ENCODE data around the gene KRTAP10-12.

KRTAP10-12 gene

DNA sequence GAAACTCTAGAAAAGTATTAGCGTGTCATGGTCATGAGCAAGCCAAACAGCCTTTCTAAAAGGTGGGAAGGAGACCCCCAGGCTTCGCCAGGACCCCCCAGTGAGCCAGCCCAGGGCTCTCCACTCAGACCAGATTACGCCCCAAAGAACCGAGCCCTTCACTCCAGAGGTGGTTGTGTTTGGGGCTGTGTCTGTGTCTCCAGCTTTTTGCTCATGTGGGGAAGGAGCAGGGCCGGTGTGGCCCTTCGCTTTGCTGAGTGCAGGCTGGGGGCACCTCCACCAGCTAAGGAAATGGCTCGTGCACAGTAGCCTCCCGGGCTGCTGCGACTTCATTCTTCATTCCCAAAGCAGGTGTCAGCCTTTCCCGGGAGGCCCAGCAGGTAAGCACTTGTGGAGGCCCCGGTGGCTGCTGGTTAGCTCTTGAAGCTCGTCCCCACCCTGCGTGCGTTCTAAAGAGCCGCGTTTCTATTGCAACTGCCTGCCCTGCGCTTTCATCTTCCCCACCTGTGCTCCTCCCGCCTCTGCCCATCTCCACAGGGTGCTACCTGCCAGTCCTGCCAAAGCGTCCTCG is 13.9 kb downstream of the KRTAP10-12 start:
- FAIRE-seq, result no peak
- no peak for DNase-seq (ENCODE audit: insufficient read length, low spot score)

- no peak for FAIRE-seq
- DNase-seq (ENCODE audit: insufficient read length, low spot score), result no peak
Measured at GRCh38 chr21:44711327-44712202, 14.6 kb downstream of the KRTAP10-12 start, which contains the start of gene TSPEAR. Gene TSPEAR (minus strand): TSS chr21:44711572. CDS start chr21:44711514, 58 bp downstream.

DNA sequence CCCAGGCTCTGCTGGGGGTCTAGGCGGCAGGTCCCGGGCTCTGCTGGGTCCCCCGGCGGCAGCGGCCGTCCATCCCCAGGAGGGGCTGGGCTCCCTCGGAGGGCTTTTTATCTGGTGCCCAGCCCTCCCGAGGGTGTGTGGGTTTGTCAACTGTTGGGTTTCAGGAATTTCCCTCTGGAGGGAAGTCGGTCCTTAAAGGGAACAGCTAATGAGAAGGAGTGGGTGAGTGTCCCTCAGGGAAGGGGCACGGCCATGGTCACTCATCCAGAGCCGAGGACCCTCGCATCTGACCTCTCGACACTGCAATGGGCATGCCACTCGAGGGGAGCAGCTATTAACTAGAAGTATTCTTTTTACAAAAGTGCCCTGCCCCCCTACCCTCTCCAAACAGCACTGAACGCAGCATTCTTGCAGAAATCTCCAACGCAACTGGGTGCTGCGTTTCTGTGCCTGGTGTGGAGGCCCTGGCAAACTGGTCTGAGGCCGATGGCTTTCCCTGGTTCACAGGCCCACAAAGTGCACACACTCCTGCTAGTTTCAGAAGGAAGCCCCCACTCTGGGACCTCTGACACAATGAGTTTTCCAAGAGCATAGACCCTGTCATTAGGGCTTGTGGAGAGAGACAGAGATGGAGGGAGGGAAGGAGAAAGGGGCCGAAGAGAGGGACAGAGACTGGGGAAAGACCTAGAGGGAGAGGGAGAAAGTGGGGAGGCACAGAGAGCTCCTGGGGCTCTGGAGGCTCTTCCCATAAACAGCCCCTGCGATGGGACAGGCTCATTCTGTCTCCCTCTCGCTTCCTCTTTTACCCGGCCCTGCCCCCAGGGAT is 15.4 kb downstream of the KRTAP10-12 start:
- FAIRE-seq, result no peak
- DNase-seq (ENCODE audit: insufficient read length, low spot score), result no peak

- FAIRE-seq, result no peak
- DNase-seq (ENCODE audit: insufficient read length, low spot score), result no peak
Measured at GRCh38 chr21:44713130-44713529, 16.2 kb downstream of the KRTAP10-12 start.

- DNase-seq (ENCODE audit: insufficient read length, low spot score), result no peak
- FAIRE-seq, result no peak
Measured at GRCh38 chr21:44713846-44714245, 16.9 kb downstream of the KRTAP10-12 start.

DNA sequence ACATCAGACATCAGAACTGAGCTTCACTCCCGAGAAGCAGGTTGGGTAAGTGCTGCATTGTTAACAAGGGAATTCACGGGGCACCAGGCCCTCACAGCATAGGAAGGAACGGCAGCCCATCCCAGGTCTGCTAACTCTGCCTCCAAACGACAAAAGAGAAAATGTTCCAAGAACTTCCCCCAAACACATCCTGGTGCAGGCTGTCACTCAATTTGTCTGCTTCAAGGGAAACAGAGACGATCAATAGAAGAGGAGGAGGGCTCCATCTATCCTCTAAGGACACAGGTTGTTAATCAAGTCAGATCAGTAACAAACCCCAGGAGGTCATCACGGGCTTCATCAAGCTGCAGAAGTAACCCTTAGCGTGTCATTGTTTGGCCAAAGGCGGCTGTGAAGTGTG is 17.9 kb downstream of the KRTAP10-12 start:
- DNase-seq (ENCODE audit: insufficient read length, low spot score) (no peak), FAIRE-seq (no peak)

- FAIRE-seq (no peak), DNase-seq (ENCODE audit: insufficient read length, low spot score) (no peak)
Measured at GRCh38 chr21:44716984-44717383, 20.0 kb downstream of the KRTAP10-12 start.

GRCh38 chr21:44718093-44718492 is 21.1 kb downstream of the KRTAP10-12 start:
- no peak for DNase-seq (ENCODE audit: insufficient read length, low spot score)
- no peak for FAIRE-seq

DNA sequence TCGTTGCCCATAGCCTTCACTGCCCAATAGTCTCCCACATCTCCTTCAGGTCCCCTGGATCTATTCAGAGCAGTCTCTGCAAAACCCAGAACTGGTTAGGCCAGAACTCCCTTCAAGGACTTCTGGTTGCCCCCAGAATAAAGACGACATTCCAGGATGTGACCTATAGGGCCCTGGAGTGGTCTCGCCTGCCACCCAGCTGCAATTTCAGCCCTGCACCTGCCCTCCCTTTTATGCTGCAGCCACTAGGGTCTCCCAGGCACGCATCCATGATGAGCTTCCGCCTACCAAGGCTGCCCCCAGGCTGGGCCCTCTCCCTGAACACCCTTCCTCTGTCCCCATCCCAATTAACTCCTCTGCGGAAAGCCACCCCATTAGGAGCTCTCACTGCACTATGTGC is 21.6 kb downstream of the KRTAP10-12 start:
- DNase-seq (ENCODE audit: insufficient read length, low spot score), result no peak
- FAIRE-seq, result no peak

- FAIRE-seq (no peak), DNase-seq (ENCODE audit: insufficient read length, low spot score) (no peak)
Measured at GRCh38 chr21:44720170-44720569, 23.2 kb downstream of the KRTAP10-12 start.

DNA sequence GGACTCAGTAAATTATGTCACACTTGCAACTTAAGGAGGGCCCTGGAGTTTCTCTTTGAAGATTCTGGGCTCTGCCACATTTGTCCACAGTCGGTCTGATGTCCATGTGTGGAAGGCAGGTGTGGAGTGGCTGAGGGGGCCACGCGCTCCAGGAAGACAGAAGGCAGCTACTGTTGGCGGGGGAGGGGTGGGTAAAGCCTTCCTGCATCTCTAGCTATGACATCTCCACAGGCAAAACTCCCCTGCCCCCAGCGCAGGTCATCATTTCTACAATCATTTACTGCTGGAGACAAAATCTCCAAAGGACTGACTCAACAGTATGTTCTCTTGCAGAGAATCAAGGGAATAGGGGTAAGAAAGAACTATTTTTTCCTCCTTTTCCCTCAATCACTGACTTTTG is 25.8 kb downstream of the KRTAP10-12 start:
- DNase-seq (ENCODE audit: insufficient read length, low spot score) (no peak), FAIRE-seq (no peak)

- FAIRE-seq, result no peak
- DNase-seq (ENCODE audit: insufficient read length, low spot score), result no peak
Measured at GRCh38 chr21:44723177-44724131, 26.5 kb downstream of the KRTAP10-12 start.

GRCh38 chr21:44724196-44724595 is 27.2 kb downstream of the KRTAP10-12 start:
- no peak for FAIRE-seq
- DNase-seq (ENCODE audit: insufficient read length, low spot score), result no peak

GRCh38 chr21:44724926-44725325 is 28.0 kb downstream of the KRTAP10-12 start:
- FAIRE-seq (no peak), DNase-seq (ENCODE audit: insufficient read length, low spot score) (no peak)

- DNase-seq (ENCODE audit: insufficient read length, low spot score), result no peak
- FAIRE-seq, result no peak
Measured at GRCh38 chr21:44726826-44727225, 29.9 kb downstream of the KRTAP10-12 start.

DNA sequence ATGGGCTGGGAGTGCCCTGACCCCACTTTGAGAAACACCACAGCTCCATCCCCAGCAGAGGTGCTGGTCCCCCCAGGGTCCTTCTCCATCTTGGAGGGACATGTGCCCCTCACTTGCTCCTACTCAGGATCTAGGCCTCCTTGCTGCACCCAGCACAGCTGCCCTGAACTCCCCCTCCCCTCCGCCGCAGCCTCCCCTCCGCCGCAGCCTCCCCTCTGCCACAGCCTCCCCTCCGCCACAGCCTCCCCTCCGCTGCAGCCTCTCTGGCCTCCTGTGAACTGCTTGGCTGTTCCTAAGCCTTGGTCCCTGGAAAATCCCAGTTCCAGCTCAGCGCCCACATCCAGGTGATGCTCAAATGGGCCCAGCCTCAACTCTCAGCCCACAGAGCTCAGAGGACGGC is 30.3 kb downstream of the KRTAP10-12 start:
- no peak for FAIRE-seq
- no peak for DNase-seq (ENCODE audit: insufficient read length, low spot score)

- no peak for DNase-seq (ENCODE audit: insufficient read length, low spot score)
- no peak for FAIRE-seq
Measured at GRCh38 chr21:44727757-44728156, 30.8 kb downstream of the KRTAP10-12 start.

DNA sequence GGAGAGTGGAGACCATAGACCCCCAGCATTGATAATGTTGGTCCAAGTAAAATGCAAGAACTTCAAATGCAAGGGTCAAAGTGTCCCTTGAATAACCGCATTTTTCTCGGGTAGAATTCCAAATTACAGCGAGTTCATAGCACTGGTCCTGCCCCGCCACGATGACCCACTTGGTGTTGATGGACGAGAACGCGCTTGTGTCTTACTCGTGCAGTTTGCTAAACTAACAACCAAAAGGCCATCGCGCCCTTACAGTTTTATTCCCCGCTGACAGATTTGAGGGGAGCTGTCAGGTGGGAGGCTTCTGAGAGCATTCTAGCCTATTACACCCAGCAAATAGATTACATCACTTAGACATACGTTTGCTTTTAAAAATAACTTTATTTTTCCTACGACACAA is 31.7 kb downstream of the KRTAP10-12 start:
- no peak for FAIRE-seq
- no peak for DNase-seq (ENCODE audit: insufficient read length, low spot score)

GRCh38 chr21:44729336-44730027 is 32.5 kb downstream of the KRTAP10-12 start:
- FAIRE-seq (no peak), DNase-seq (ENCODE audit: insufficient read length, low spot score) (no peak)

- no peak for DNase-seq (ENCODE audit: insufficient read length, low spot score)
- FAIRE-seq, result no peak
Measured at GRCh38 chr21:44730028-44730395, 33.0 kb downstream of the KRTAP10-12 start.

All from HTR-8/SVneo (cell line).